Keratinocyte (primary cell): Measurements from ENCODE around the gene PDRG1. TPM values are rescaled to one million over a fixed set of nuclear protein-coding genes. Genes with fewer than 3 reads are reported as not detected.

Experiments used
- DNase-seq: peaks from one replicate; pipeline ENCODE4 v3.0.0-alpha.2; 2011; ENCODE audit warnings: low read depth, missing footprints, low spot score
- FAIRE-seq: peaks from 2 replicates; lab custom pipeline; 2011; peaks lifted over from hg19 to GRCh38; lab: Jason Lieb, UNC
- H2AFZ ChIP-seq: 2 replicates; pipeline ENCODE4 v1.6.0; 2012; ENCODE audit warnings: low read length, control low read depth, inconsistent platforms; ENCODE audit not compliant: control insufficient read depth
- H3K27ac ChIP-seq: 2 replicates; pipeline ENCODE4 v1.5.1; 2011; ENCODE audit warnings: low read length; ENCODE audit not compliant: control insufficient read depth, insufficient read depth
- H3K27me3 ChIP-seq: 3 replicates; pipeline ENCODE4 v1.6.0; 2011; ENCODE audit warnings: low read length; ENCODE audit not compliant: control insufficient read depth, insufficient read depth; ENCODE audit errors: extremely low read depth
- H3K36me3 ChIP-seq, 2 experiments: 2 replicates in 1 of 2; 3 replicates in 1 of 2; pipeline ENCODE4 v1.5.1; 2011; ENCODE audit warnings: low read length in 2 of 2, mild to moderate bottlenecking in 1 of 2; ENCODE audit not compliant: control insufficient read depth in 2 of 2, insufficient read depth in 2 of 2; ENCODE audit errors: extremely low read depth in 1 of 2
- H3K4me1 ChIP-seq: 3 replicates; pipeline ENCODE4 v1.5.1; 2011; ENCODE audit warnings: low read length; ENCODE audit not compliant: control insufficient read depth, insufficient read depth; ENCODE audit errors: extremely low read depth
- H3K4me2 ChIP-seq: 3 replicates; pipeline ENCODE4 v1.6.0; 2011; ENCODE audit warnings: low read depth, low read length; ENCODE audit not compliant: control insufficient read depth, insufficient read depth; ENCODE audit errors: extremely low read depth
- H3K4me3 ChIP-seq, 3 experiments: fragments of 200-600 bp in 1 of 3; sonication (generic) in 1 of 3; 2 replicates in 2 of 3; 3 replicates in 1 of 3; pipeline ENCODE4 v1.5.1; 2011 to 2016; ENCODE audit warnings: low read length in 3 of 3, mild to moderate bottlenecking in 3 of 3, control low read depth in 2 of 3, inconsistent platforms in 1 of 3, low read depth in 1 of 3, mixed read lengths in 1 of 3, mixed run types in 1 of 3, moderate library complexity in 1 of 3; ENCODE audit not compliant: control insufficient read depth in 2 of 3, insufficient read depth in 2 of 3; ENCODE audit errors: extremely low read depth in 1 of 3
- H3K79me2 ChIP-seq: 2 replicates; pipeline ENCODE4 v1.6.0; 2012; ENCODE audit warnings: low read length; ENCODE audit not compliant: control insufficient read depth, insufficient read depth
- H3K9ac ChIP-seq: 3 replicates; pipeline ENCODE4 v1.6.0; 2011; ENCODE audit warnings: low read length; ENCODE audit not compliant: control insufficient read depth, insufficient read depth; ENCODE audit errors: extremely low read depth
- H3K9me1 ChIP-seq: 3 replicates; pipeline ENCODE4 v1.6.0; 2011; ENCODE audit warnings: low read length; ENCODE audit not compliant: control insufficient read depth, insufficient read depth; ENCODE audit errors: extremely low read depth
- H3K9me3 ChIP-seq: 2 replicates; pipeline ENCODE4 v1.5.1; 2012; ENCODE audit warnings: low read depth, low read length; ENCODE audit not compliant: control insufficient read depth
- H4K20me1 ChIP-seq: 3 replicates; pipeline ENCODE4 v1.6.0; 2011; ENCODE audit warnings: low read length; ENCODE audit not compliant: control insufficient read depth, insufficient read depth; ENCODE audit errors: extremely low read depth
- CTCF ChIP-seq, 3 experiments: IDR thresholded peaks in 1 of 3; conservative IDR thresholded peaks in 1 of 3; optimal IDR thresholded peaks in 1 of 3; 2 replicates in 2 of 3; 3 replicates in 1 of 3; pipeline versions ENCODE3 to v1.5.1; 2011; ENCODE audit warnings: low read length in 3 of 3, mild to moderate bottlenecking in 3 of 3, moderate library complexity in 2 of 3, control low read depth in 1 of 3, inconsistent platforms in 1 of 3; ENCODE audit not compliant: insufficient read depth in 2 of 3; ENCODE audit errors: extremely low read depth in 1 of 3
- EZH2 ChIP-seq: IDR thresholded peaks from one replicate; pipeline ENCODE4 v1.6.1; 2012; ENCODE audit warnings: inconsistent platforms, mild to moderate bottlenecking, low read length, moderate library complexity
- dilution Hi-C: fragments of 300-500 bp; cut with MboI; formaldehyde crosslinking; loops from one replicate; pipeline ENCODE4 v1.7.0; 2020; ENCODE audit warnings: low sequenced_read_pairs; ENCODE audit not compliant: extremely low pct_ligation_motif_present
- polyA plus RNA-seq, 5 experiments: library from polyadenylated mRNA; depleted of rRNA in 3 of 5; stranded (reverse) in 3 of 5; stranded (forward) in 1 of 5; unstranded in 1 of 5; fragments of >200 nt; gene quantifications; 1 replicate in 1 of 5; 2 replicates in 3 of 5; 3 replicates in 1 of 5; pipeline versions ENCODE4 v1.2.1 to v1.2.3, GENCODE V29; 2011 to 2012; ENCODE audit warnings: missing spikeins in 2 of 5, low read depth in 1 of 5, low replicate concordance in 1 of 5

The PDRG1 gene
- polyA plus RNA-seq, 1 donor (not counting 4 experiments of a cell fraction or from before 2014, with no cell fraction given): 15.3 TPM

GRCh38 chr20:31924561-31924960, 27.3 kb downstream of the PDRG1 start:
- no peak for DNase-seq
- dilution Hi-C loops: no loop called here
- H2AFZ ChIP-seq: no peak overlapping the region

GRCh38 chr20:31923388-31924331, 28.2 kb downstream of the PDRG1 start:
- Histone ChIP-seq H3K27ac (no peak overlapping the region), H3K9me1 (no peaks in the 10 kb centered on the region), H3K9me3 (no peaks in the 10 kb centered on the region), H3K9ac (no peak overlapping the region), H3K4me1 (no peaks in the 10 kb centered on the region), H3K27me3 (peaks cover 13% of the 10 kb centered on the region), H4K20me1 (no peaks in the 10 kb centered on the region), H3K36me3 (no peaks in the 10 kb centered on the region), H3K79me2 (no peaks in the 10 kb centered on the region), H2AFZ (no peak overlapping the region), H3K4me3 (no peak overlapping the region), H3K4me2 (no peak overlapping the region)
- dilution Hi-C loops: no loop called here
- no peak for TF ChIP-seq CTCF (optimal IDR thresholded peaks at IDR 0.05 in 1 of 3, IDR thresholded peaks at IDR 0.05 in 1 of 3, conservative IDR thresholded peaks at IDR 0.05 in 1 of 3; ENCODE audit: extremely low read depth in 1 of 3, insufficient read depth in 2 of 3, low read length in 3 of 3)
- TF ChIP-seq EZH2: no peak
- FAIRE-seq (no peak), DNase-seq (no peak)

More at GRCh38 chr20:31924561-31924960, 27.3 kb downstream of the PDRG1 start:
- no peaks in the 10 kb centered on the region for H4K20me1 ChIP-seq
- no peak overlapping the region for H3K27ac ChIP-seq
- no peaks in the 10 kb centered on the region for H3K4me1 ChIP-seq
- no peaks in the 10 kb centered on the region for H3K79me2 ChIP-seq
- H3K27me3 ChIP-seq: peaks cover 12% of the 10 kb centered on the region
- H3K4me2 ChIP-seq: no peak overlapping the region
- H3K9me1 ChIP-seq: no peaks in the 10 kb centered on the region
- H3K36me3 ChIP-seq: no peaks in the 10 kb centered on the region
- no peaks in the 10 kb centered on the region for H3K9me3 ChIP-seq
- no peak overlapping the region for H3K4me3 ChIP-seq
- TF ChIP-seq EZH2 (no peak), CTCF (optimal IDR thresholded peaks at IDR 0.05 in 1 of 3, IDR thresholded peaks at IDR 0.05 in 1 of 3, conservative IDR thresholded peaks at IDR 0.05 in 1 of 3; ENCODE audit: extremely low read depth in 1 of 3, insufficient read depth in 2 of 3, low read length in 3 of 3) (no peak)
- H3K9ac ChIP-seq: no peak overlapping the region
- no peak for FAIRE-seq
